Globus pallidus (tissue), 1 donor: Measurements from ENCODE around the gene CAMTA1.
"Not testable (repeated sequence)": the region's sequence is repeated elsewhere in the genome, so short reads cannot be mapped to it uniquely, and the experiment has no call there.

Source experiments
- DNase-seq: peaks from one replicate; pipeline ENCODE4 v3.0.0-alpha.2; 2015; ENCODE audit warnings: low spot score

Gene CAMTA1

DNA sequence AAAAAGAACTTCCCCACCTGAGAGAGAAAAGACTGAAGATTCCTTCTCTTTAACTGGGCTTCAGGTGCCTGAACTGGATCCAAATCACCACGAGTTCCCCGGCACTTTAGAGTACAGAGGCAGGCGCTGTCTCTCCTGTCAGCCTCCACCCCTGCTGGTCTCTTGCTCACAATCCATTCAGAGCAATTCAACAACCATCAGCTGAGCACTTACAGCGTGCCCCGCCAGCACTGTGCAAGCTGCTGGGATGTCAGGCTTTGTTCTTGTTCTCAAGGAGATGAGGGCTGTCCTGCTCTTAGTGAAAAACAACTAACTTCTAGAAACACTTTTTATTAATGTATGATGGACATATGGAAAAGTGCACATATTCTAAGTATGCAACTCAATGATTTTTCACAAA is 917.1 kb downstream of the CAMTA1 start:
- DNase-seq, result no peak

GRCh38 chr1:7703321-7704213 is 918.3 kb downstream of the CAMTA1 start:
- DNase-seq, result peak; percentile 16

GRCh38 chr1:7704214-7705047 is 919.2 kb downstream of the CAMTA1 start:
- DNase-seq, result peak; percentile 93

DNA sequence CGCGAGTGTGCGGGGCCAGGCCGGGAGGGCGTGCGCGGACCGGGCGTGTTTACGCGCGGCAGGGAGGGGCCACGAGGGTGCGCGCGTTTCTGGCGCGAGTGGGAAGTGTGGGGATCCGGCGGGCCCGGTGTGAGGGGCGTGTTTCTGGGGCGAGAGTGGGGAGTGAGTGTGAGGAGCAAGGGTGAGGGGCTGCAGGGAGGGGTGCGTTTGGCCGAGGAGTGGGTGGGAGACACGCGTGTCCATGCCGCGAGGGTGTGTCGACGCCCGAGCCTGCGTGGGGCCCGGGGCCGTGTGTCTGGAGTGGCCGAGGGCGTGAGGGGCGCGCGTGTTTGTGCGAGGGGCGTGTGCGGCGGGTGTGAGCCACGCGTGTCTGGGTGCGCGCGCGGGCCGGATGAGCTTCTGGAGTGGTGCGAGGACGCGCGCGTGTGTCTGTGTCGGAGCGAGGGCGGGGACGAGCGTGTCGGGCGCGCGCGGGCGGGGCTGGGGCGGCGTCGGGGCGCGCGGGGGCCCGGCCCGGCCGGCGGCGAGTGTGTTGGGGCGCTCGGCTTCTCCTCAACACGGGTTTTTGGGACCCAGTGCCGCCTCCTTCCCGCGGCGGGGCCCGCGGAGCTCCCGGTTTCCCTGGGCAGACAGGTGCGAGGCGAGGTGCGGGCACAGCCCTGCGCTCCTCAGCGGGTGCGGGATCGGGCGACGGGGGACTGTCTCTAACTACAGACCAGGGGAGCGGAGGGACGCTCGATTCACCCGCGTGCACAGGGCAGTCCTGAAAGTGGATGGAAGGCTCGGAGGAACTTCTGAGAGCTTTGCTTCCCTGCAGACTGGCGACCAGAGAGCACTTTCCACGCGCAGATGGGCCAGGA is 920.0 kb downstream of the CAMTA1 start:
- peak; percentile 49 for DNase-seq

DNA sequence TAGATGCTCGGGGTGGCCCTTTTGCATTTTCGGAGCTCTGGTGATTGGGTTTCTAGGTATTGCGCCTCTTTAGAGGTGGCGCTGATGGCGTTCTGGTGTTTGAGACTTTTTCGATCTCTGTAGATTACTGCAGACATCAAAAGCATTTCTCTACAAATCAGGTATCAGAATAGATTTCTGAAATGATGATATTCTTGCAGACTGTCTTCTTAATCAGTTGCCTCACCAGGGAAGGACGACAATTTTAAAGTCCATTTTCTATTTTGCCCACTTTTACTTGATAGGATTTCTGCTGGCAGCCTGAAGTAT is 920.6 kb downstream of the CAMTA1 start:
- no peak for DNase-seq

DNA sequence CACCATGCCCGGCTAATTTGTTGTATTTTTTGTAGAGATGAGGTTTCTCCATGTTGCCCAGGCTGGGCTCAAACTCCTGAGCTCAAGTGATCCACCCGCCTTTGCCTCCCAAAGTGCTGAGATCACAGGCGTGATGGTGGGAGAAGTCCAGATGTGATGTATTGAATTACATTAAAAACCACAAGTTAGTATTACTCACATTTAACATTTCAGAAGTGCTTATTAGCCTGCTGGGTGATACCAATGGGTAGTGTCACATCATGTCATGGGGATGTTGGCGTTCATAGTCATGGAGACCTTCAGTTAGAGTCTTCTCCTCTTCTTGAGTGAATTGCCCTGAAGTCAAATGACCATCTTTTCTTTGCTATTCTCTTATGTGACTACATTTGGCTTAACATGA is 922.3 kb downstream of the CAMTA1 start:
- DNase-seq, result no peak

- DNase-seq, result not testable (repeated sequence)
These were observed 922.8 kb downstream of the CAMTA1 start for GRCh38 chr1:7708065-7708464.

DNA sequence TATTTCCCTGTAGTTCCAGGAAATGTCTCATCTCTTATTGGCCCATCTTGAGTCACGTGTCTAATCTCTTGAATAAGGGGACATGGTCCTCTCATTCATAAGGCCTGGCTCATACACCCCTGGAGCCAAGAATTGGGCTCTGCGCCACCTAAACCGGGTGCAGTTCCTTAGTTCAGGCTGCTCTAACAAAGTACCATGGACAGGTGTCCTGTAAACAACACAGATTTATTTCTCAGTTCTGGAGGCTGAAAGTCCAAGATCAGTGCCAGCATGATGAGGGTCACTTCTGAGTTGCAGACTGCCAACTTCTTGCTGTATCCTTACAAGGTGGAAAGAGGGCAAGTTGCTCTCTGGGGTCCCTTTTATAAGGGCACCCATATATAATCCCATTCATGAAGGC is 925.6 kb downstream of the CAMTA1 start:
- no peak for DNase-seq

- DNase-seq, result no peak
These were observed 927.6 kb downstream of the CAMTA1 start for GRCh38 chr1:7712731-7713323.

DNA sequence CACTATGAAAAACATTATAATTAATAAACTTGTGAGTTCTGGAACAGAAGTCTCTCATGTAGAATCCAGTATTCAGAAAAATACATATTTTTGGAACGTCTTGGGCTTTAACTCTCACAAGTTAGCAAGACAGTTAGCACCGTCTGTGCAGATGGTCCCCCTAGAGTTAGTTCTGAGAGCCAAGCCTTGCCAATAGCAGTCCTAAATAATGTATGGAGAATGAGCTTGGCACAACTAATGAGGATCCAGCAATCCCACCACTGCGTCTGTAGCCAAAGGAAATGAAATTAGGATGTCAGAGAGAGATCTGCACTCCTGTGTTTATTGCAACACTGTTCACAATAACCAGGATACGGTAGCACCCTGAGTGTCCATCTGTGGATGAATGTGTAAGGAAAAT is 931.3 kb downstream of the CAMTA1 start:
- DNase-seq, result no peak

DNA sequence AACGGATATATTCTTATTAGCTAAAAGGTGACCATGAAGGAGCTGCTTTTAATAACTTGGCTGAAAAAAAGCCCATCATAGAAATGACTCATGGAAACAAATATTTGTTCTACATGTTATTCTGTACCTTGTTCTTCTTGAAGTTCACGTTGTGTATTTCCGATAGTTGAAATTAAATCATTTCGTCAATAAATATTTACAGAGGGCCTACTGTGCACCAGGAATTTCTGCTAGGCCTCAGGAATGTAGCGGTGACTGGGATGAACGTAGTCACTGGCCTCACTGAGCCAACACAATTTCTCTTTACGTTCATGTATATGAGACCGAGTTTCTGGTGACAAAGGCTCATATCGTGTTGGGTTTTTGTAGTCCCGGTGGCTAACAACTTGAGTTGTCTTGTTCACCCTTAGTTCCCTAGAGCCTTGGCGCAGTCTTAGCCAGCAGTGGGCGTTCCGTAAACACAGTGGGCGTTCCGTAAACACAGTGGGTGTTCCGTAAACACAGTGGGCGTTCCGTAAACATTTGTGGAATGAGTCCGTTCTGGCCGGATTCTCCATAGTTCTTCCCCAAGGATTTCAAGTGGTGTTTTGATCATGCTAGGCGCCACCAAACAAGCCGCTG is 932.6 kb downstream of the CAMTA1 start:
- DNase-seq, result no peak

DNA sequence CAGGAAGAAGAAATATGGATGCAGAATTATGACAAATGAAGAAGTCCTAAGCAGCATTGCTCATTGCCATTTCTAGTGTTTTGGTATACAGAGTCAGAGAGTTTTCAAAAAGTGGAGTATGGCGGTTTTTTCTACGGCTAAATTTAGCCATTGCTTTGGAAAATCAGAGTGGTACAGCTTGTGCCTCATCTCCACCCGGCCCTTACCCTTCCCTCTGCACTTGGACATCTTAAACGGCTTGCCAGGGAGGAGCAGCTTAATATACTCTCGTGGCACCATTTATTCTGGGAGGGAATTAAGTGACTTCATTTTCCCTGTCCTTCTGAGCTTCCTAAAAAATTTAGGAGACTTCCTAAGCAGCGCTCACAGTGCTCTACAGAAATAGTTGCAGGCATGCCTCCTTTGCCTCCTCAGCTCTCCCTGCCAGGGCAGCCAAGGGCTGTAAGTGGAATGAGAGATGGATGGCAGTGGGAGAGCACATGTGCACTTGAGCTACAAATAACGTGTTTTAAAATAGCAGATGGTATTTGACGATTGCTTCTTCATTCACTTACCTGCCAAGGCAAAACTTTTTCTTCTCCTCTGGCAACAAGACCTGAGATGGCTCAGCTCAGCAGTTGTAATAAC is 934.3 kb downstream of the CAMTA1 start:
- no peak for DNase-seq

DNA sequence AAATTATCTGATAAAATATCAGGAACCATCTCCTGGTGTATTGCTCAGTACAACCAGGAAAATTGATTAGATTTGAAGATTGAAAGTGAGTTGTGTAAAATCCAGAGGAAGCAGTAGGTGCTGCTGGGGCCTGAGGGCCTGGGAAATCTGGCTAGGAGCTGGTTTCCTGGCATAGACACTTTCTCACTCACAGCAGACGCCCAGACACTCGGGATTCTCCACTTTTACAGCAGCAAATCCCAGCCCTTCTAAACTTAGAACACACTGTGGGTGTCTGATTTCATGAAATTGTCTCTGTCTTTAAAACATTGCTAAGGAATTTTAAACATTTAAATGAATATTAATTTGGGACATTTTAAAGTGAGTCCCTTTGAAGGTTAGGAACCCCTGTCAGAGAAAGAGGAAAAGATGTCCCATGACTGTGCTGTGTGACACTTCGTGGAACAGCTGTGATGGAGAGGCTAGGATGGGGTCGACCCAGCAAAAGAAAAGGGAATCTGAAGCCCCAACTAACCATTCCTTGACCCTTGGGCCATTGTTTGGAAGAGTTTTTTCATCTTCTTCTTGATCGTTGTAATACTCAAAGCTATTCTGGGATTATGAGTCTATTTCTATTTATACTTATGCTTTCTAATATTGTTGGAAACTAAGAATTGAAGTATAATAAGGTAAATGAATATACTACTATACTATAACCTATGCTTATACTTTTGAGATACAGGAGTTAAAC is 936.9 kb downstream of the CAMTA1 start:
- DNase-seq, result no peak

DNA sequence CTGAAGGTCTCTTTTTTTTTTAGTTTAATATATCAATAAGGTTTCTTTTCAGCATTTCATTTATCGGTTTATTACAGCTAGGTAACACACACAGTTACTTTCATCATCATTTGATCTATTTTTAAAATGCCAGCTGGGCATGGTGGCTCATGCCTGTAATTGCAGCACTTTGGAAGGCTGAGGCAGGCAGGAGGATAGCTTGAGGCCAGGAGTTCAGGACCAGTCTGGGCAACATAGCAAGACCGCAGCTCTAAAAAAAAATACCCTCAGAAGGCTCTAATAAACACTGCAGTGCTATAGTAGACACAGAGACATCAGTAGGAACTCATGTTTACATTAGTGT is 937.4 kb downstream of the CAMTA1 start:
- DNase-seq, result no peak

- no peak for DNase-seq
These were observed 941.4 kb downstream of the CAMTA1 start for GRCh38 chr1:7726623-7727022.

DNA sequence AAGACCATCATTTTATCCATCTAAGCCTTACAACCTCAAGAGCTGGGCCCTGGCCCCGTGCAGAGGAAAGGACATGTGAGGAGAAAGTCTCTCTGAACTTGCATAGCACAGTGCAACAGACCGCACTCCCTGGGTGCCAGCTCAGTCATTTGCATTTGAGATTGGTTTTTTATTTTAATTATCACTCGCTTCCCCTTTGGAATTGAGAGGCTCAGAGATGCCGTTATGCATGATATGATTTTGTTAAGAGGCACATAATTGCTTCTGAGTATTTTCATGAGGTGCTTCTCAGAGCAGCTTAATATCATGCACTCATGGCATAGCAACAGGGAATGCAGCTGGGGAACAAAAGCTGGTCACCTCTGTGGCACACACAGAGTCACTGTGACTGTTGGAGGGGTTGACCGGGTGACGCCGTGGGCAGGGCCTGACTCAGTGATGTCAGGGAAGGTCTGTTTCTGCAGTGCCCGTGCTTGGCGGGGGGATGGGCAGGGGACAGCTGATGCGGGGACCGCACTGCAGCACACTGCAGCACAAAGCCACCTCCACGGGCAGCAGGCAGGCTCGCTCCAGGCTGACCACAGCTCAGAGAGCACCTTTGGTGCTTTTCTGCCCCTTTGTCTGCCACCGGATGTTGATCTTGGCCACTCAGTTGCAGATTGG is 942.7 kb downstream of the CAMTA1 start:
- DNase-seq, result peak; percentile 69

- no peak for DNase-seq
These were observed 944.5 kb downstream of the CAMTA1 start for GRCh38 chr1:7729761-7730160.

GRCh38 chr1:7732331-7732730 is 947.1 kb downstream of the CAMTA1 start:
- no peak for DNase-seq

GRCh38 chr1:7733276-7733675 is 948.0 kb downstream of the CAMTA1 start:
- DNase-seq, result no peak

- no peak for DNase-seq
These were observed 952.8 kb downstream of the CAMTA1 start for GRCh38 chr1:7738044-7738443.
